Lung (tissue), 12 donors: ENCODE measurements around the gene MITD1. TPM values are rescaled to one million over a fixed set of nuclear protein-coding genes. Genes with fewer than 3 reads are reported as not detected.
"Not testable (repeated sequence)": the region's sequence is repeated elsewhere in the genome, so short reads cannot be mapped to it uniquely, and the experiment has no call there.

Experiments
- ATAC-seq: fragments of 200-7000 bp; cut with Tn5 transposase; one replicate; pipeline ENCODE4 v1.9.1; 2020; ENCODE audit warnings: moderate number of reproducible peaks; ENCODE audit not compliant: insufficient read depth, low FRiP score
- DNase-seq, 3 donors: peaks; one replicate each; pipeline ENCODE4 v3.0.0-alpha.2; 2013 to 2017
- H3K27ac ChIP-seq, 2 donors: one replicate each; pipeline ENCODE4 v1.5.1; 2013; ENCODE audit warnings: mild to moderate bottlenecking in 2 of 2, moderate library complexity in 2 of 2, control low read depth in 1 of 2, inconsistent platforms in 1 of 2, low read depth in 1 of 2, low read length in 1 of 2
- H3K27me3 ChIP-seq, 3 donors: one replicate each; pipeline ENCODE4 v1.5.1; 2013; ENCODE audit warnings: low read length in 2 of 3; ENCODE audit not compliant: control insufficient read depth in 3 of 3, insufficient read depth in 3 of 3
- H3K36me3 ChIP-seq, 4 donors: one replicate each; pipeline ENCODE4 v1.5.1; 2013; ENCODE audit warnings: low read length in 4 of 4, mild to moderate bottlenecking in 1 of 4, moderate library complexity in 1 of 4; ENCODE audit not compliant: control insufficient read depth in 4 of 4, insufficient read depth in 4 of 4
- H3K4me1 ChIP-seq, 5 donors: one replicate each; pipeline ENCODE4 v1.5.1; 2013; ENCODE audit warnings: low read length in 5 of 5, mild to moderate bottlenecking in 2 of 5, moderate library complexity in 1 of 5; ENCODE audit not compliant: control insufficient read depth in 5 of 5, insufficient read depth in 5 of 5
- H3K4me3 ChIP-seq: one replicate; pipeline ENCODE4 v1.5.1; 2013; ENCODE audit warnings: mild to moderate bottlenecking, control low read depth, moderate library complexity
- H3K9ac ChIP-seq, 2 donors: one replicate each; pipeline ENCODE4 v1.5.1; 2013; ENCODE audit warnings: low read length in 2 of 2, control low read depth in 1 of 2; ENCODE audit not compliant: insufficient read depth in 1 of 2
- H3K9me3 ChIP-seq, 4 donors: one replicate each; pipeline ENCODE4 v1.5.1; 2013; ENCODE audit warnings: low read length in 3 of 4, mild to moderate bottlenecking in 1 of 4, moderate library complexity in 1 of 4; ENCODE audit not compliant: control insufficient read depth in 4 of 4, insufficient read depth in 3 of 4
- WGBS, 2 donors: extraction: QIAGEN DNeasy Blood & Tissue Kit; methylation state at CpG; one replicate each; pipeline ENCODE4 v1.1.7; 2013; 5-methylcytosine and 5-hydroxymethylcytosine counted together
- polyA plus RNA-seq, 2 donors: library from polyadenylated mRNA; stranded (reverse); fragments of 200-250 nt; gene quantifications; one replicate each; pipeline ENCODE4 v1.2.1, GENCODE V29; 2013
- total RNA-seq, 2 donors: library from RNA; depleted of rRNA in 1 of 2; stranded (reverse); fragments of >200 nt in 1 of 2; gene quantifications; one replicate each; pipeline ENCODE4 v1.2.1, GENCODE V29; 2014 to 2021
- TF ChIP-seq, protein P1 (sequence below): IDR thresholded peaks from 2 replicates; pipeline ENCODE4 v1.5.1; 2012; ENCODE audit warnings: mild to moderate bottlenecking; ENCODE audit errors: control extremely low read depth, extremely low read depth
- donor health status: control.
- donor health status: control.
- donor health status: Bipolar disorder and iron deficiency.
- donor health status: healthy.
- donor health status: DM: yes; HTN: yes; CAD: no.

Gene MITD1
- total and polyA plus RNA-seq, 4 donors: 17.6 to 57.1 (median 34.6) TPM

DNA sequence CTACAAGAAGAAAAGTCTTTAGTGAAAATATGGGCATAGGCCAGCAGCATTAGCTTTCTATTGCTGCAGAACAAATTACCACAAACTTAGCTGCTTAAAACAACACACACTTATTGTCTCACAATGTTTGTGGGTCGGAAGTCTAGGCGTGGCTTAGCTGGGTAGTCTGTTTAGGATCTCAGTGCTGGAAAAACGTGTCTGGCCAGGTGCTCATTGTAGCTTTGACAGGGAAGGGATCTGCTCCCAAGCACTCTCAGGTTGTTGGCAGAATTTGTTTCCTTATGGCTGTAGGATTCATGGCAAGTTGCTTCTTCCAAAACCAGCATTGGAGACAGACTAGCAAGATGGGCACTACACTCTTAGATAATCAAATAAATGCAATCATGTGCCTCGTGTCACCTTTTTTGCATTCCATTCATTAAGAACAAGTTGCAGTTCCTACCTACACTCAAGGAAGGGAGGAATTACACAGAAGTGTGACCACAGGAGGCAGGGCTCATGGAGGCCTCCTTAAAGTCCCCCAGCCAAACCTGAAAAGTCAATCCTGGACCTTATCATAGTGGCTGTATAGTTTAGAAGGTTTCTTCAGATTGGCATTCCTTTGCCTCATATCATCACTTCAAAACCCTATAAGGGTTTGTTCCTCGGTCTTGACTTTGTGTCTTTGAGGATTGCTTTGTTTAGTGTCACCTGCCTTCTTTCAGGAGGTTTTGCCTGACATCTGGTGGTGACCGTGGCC, 17.4 kb upstream of the MITD1 start:
- Histone ChIP-seq H3K9ac (no peak overlapping the region), H3K36me3 (peaks cover 5 to 19% (median 11%) of the 10 kb centered on the region in 4 donors), H3K4me3 (no peak overlapping the region), H3K4me1 (peaks cover 0 to 1% (median 0%) of the 10 kb centered on the region in 5 donors), H3K9me3 (no peaks in the 10 kb centered on the region), H3K27me3 (no peaks in the 10 kb centered on the region), H3K27ac (peak overlapping the region in 1 of 2 donors; percentile 59)
- TF ChIP-seq, protein P1, sequence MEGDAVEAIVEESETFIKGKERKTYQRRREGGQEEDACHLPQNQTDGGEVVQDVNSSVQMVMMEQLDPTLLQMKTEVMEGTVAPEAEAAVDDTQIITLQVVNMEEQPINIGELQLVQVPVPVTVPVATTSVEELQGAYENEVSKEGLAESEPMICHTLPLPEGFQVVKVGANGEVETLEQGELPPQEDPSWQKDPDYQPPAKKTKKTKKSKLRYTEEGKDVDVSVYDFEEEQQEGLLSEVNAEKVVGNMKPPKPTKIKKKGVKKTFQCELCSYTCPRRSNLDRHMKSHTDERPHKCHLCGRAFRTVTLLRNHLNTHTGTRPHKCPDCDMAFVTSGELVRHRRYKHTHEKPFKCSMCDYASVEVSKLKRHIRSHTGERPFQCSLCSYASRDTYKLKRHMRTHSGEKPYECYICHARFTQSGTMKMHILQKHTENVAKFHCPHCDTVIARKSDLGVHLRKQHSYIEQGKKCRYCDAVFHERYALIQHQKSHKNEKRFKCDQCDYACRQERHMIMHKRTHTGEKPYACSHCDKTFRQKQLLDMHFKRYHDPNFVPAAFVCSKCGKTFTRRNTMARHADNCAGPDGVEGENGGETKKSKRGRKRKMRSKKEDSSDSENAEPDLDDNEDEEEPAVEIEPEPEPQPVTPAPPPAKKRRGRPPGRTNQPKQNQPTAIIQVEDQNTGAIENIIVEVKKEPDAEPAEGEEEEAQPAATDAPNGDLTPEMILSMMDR: no peak
- 73 to 88% methylated on average over 6 of the region's 6 CpGs for WGBS, 2 donors
- DNase-seq: peak in 1 of 3 donors; percentile 16
- ATAC-seq: no peak

DNA sequence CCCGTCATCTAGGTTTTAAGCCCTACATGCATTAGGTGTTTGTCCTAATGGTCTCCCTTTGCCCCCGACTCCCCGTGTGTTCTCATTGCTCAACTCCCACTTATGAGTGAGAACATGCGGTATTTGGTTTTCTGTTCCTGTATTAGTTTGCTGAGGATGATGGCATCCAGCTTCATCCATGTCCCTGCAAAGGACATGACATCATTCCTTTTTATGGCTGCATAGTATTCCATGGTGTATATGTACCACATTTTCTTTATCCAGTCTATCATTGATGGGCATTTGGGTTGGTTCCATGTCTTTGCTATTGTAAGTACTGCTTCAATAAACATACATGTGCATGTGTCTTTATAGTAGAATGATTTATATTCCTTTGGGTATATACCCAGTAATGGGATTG, 11.5 kb upstream of the MITD1 start:
- 100% methylated on average over 4 of the region's 4 CpGs for WGBS, 2 donors
- H3K9ac ChIP-seq, H3K27me3 ChIP-seq, DNase-seq, H3K4me3 ChIP-seq, H3K9me3 ChIP-seq, H3K4me1 ChIP-seq, H3K27ac ChIP-seq, ATAC-seq: not testable (repeated sequence)
- H3K36me3 ChIP-seq: peaks cover 10 to 32% (median 18%) of the 10 kb centered on the region in 4 donors

DNA sequence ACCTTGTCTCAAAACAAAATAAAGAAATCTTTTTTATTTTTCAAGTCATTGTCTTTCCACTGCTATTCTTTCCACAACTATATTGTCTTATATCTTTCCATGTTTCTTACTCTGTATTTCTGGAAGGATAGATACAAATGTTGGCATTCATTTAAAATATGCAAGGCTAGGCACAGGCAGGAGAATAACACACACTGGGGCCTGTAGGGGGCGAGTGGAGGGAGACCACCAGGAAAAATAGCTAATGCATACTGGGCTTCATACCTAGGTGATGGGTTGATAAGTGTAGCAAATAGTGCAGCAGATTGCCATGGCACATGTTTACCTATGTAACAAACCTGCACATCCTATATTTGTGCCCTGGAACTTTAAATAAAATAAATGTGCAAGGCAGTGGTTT, 9.7 kb upstream of the MITD1 start:
- 97% methylated on average over 1 of the region's 1 CpG for WGBS, 2 donors
- TF ChIP-seq, protein P1: no peak
- Histone ChIP-seq H3K36me3 (peaks cover 6 to 29% (median 15%) of the 10 kb centered on the region in 4 donors), H3K27me3 (no peaks in the 10 kb centered on the region), H3K9me3 (peaks cover 0 to 2% (median 0%) of the 10 kb centered on the region in 4 donors), H3K4me3 (no peak overlapping the region), H3K4me1 (no peaks in the 10 kb centered on the region), H3K9ac (no peak overlapping the region), H3K27ac (no peak overlapping the region)
- DNase-seq: no peak
- no peak for ATAC-seq

DNA sequence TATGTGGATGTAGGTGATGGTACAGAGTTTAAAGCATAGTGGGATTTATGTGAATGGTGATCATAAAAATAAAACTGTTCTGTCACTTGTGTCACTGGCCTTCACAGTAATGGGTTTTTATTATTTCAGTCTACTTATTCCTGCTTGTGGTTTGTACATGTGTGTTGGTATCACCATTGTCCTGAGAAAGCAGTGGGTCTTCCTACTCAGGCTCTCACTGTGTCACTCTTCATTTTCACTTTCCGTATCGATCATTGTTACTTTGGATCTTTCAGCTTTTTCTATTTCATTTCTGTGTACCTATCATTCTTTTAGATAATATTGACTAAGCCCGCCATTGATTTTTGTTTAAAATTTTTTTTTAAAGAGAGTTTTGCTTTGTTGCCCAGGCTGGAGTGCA, 7.5 kb upstream of the MITD1 start:
- no peak for DNase-seq
- no peaks in the 10 kb centered on the region for H3K4me1 ChIP-seq
- TF ChIP-seq, protein P1: no peak
- H3K4me3 ChIP-seq: no peak overlapping the region
- WGBS, 2 donors: 95 to 99% methylated on average over 3 of the region's 3 CpGs
- no peaks in the 10 kb centered on the region for H3K27me3 ChIP-seq
- ATAC-seq: no peak
- H3K9me3 ChIP-seq: peaks cover 0 to 2% (median 0%) of the 10 kb centered on the region in 4 donors
- H3K9ac ChIP-seq: no peak overlapping the region
- H3K27ac ChIP-seq: no peak overlapping the region
- peaks cover 5 to 25% (median 15%) of the 10 kb centered on the region in 4 donors for H3K36me3 ChIP-seq
